Renal cortex interstitium (tissue), 15 donors: ENCODE data around the gene APEX2. TPM values are rescaled to one million over a fixed set of nuclear protein-coding genes. Genes with fewer than 3 reads are reported as not detected.
A peak's percentile ranks its signal among the peaks of the same experiment; 100 is the strongest.
"Not testable (repeated sequence)": the region's sequence is repeated elsewhere in the genome, so short reads cannot be mapped to it uniquely, and the experiment has no call there.

Experiments used
- DNase-seq, 11 donors: peaks; one replicate each; pipeline ENCODE4 v3.0.0-alpha.2; 2013; ENCODE audit warnings: low read depth in 9 of 11, low spot score in 4 of 11; ENCODE audit errors: extremely low read depth in 1 of 11
- long read RNA-seq, 16 experiments: transcript quantifications; one replicate each; lab custom pipeline, GENCODE V29; 2026
- polyA plus RNA-seq, 3 donors: library from polyadenylated mRNA; unstranded; fragments of 120-200 nt; gene quantifications; one replicate each; pipeline ENCODE4 v1.2.1, GENCODE V29; 2013; ENCODE audit not compliant: insufficient read length in 3 of 3

The APEX2 gene
- 10 to 100 TPM; 14.1 to 18.6 (median 15.1) TPM for polyA plus RNA-seq
- long read RNA-seq, donor 1, transcript APEX2-201 (6 exons, 3,245 nt): major isoform, 8 of 14 reads
- long read RNA-seq, donor 1, partial matches to known transcripts: 6 of 14 reads
- long read RNA-seq, donor 1, other reads (novel, unspliced or antisense): 0 of 14 reads
- long read RNA-seq, donor 2, partial matches to known transcripts: 0 of 2 reads
- long read RNA-seq, donor 2, other reads (novel, unspliced or antisense): 0 of 2 reads
- long read RNA-seq, donor 3, transcript APEX2-201 (6 exons, 3,245 nt): major isoform, 9 of 14 reads
- long read RNA-seq, donor 3, partial matches to known transcripts: 5 of 14 reads
- long read RNA-seq, donor 3, other reads (novel, unspliced or antisense): 0 of 14 reads
- long read RNA-seq, donor 4, transcript APEX2-201 (6 exons, 3,245 nt): major isoform, 5 of 5 reads
- long read RNA-seq, donor 4, partial matches to known transcripts: 0 of 5 reads
- long read RNA-seq, donor 4, other reads (novel, unspliced or antisense): 0 of 5 reads
- long read RNA-seq, donor 5, transcript APEX2-201 (6 exons, 3,245 nt): major isoform, 11 of 33 reads
- long read RNA-seq, donor 5, partial matches to known transcripts: 22 of 33 reads
- long read RNA-seq, donor 5, other reads (novel, unspliced or antisense): 0 of 33 reads
- long read RNA-seq, donor 6, partial matches to known transcripts: 7 of 8 reads
- long read RNA-seq, donor 6, other reads (novel, unspliced or antisense): 0 of 8 reads
- long read RNA-seq, donor 7, transcript APEX2-201 (6 exons, 3,245 nt): major isoform, 7 of 14 reads
- long read RNA-seq, donor 7, partial matches to known transcripts: 7 of 14 reads
- long read RNA-seq, donor 7, other reads (novel, unspliced or antisense): 0 of 14 reads
- long read RNA-seq, donor 8, transcript APEX2-201 (6 exons, 3,245 nt): major isoform, 14 of 14 reads
- long read RNA-seq, donor 8, partial matches to known transcripts: 0 of 14 reads
- long read RNA-seq, donor 8, other reads (novel, unspliced or antisense): 0 of 14 reads
- long read RNA-seq, donor 9, transcript APEX2-201 (6 exons, 3,245 nt): major isoform, 7 of 8 reads
- long read RNA-seq, donor 9, partial matches to known transcripts: 0 of 8 reads
- long read RNA-seq, donor 9, other reads (novel, unspliced or antisense): 0 of 8 reads
- long read RNA-seq, donor 10, transcript APEX2-201 (6 exons, 3,245 nt): major isoform, 6 of 6 reads
- long read RNA-seq, donor 10, partial matches to known transcripts: 0 of 6 reads
- long read RNA-seq, donor 10, other reads (novel, unspliced or antisense): 0 of 6 reads
- long read RNA-seq, donor 11, transcript APEX2-201 (6 exons, 3,245 nt): major isoform, 9 of 9 reads
- long read RNA-seq, donor 11, partial matches to known transcripts: 0 of 9 reads
- long read RNA-seq, donor 11, other reads (novel, unspliced or antisense): 0 of 9 reads
- long read RNA-seq, donor 12, partial matches to known transcripts: 0 of 2 reads
- long read RNA-seq, donor 12, other reads (novel, unspliced or antisense): 0 of 2 reads
- long read RNA-seq, donor 13, transcript APEX2-201 (6 exons, 3,245 nt): major isoform, 10 of 11 reads
- long read RNA-seq, donor 13, partial matches to known transcripts: 0 of 11 reads
- long read RNA-seq, donor 13, other reads (novel, unspliced or antisense): 0 of 11 reads
- long read RNA-seq, donor 14, partial matches to known transcripts: 12 of 16 reads
- long read RNA-seq, donor 14, other reads (novel, unspliced or antisense): 0 of 16 reads
- long read RNA-seq, donor 15, partial matches to known transcripts: 0 of 3 reads
- long read RNA-seq, donor 15, other reads (novel, unspliced or antisense): 0 of 3 reads
- long read RNA-seq, donor 16, transcript APEX2-201 (6 exons, 3,245 nt): major isoform, 19 of 19 reads
- long read RNA-seq, donor 16, partial matches to known transcripts: 0 of 19 reads
- long read RNA-seq, donor 16, other reads (novel, unspliced or antisense): 0 of 19 reads

GRCh38 chrX:54999717-55000598 is at the start of gene APEX2:
Gene APEX2, plus strand, starts transcription at chrX:55000363. Its CDS starts 60 bp downstream, at chrX:55000423.
- DNase-seq: peak; percentile 69 to 87 (median 78)

DNA sequence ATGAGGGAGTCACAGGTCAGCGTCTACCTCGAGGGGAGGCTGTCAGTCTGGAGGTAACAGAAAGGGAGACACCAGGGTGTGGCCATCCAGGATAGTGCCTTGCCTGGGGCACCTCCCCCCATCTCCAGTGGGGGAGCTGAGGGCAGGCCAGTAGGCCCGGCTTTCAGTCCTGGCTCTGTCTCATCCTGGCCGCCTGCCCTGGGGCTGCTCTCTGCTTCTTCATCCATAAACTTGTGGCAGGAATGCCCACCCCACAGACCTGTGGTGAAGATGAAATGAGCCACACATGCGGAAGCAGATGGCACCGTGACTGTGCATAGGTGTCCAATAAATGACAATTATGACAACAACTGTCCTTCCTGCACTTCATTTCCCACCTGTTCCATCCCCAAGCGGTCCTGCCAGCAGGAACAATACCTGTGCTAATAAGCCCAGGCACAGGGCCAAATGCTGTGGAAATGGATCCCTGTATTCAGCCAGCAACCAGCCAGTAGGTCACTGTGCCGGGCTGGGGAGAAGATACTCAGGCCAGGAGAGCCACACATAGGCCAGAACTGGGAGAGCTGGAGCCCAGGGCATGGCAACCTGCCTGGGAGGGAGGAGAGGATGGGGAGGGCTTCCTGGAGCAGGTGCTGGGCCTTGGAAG is 49.3 kb upstream of the APEX2 start:
- DNase-seq: no peak

- DNase-seq: no peak
Measured at GRCh38 chrX:54961750-54962149, 38.4 kb upstream of the APEX2 start.

GRCh38 chrX:54964766-54965497 is 35.2 kb upstream of the APEX2 start:
- no peak for DNase-seq

DNA sequence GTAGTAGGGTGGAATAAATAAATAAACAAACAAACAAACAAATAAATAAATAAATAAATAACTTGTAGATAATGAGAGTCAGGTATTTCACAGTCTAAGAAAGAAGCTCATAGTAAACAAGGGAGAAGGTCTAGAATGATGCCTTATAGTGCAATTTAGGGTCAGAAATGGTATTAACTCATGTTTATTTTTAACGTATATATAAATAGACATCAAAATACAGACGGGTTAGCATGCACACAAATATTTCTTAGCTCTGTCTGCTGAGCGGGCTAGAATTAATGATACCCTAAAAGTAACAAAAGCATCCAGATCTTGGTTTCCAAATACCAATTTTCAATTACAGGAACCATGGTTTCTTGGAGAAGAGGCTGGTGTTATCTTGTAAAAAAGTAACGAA is 22.8 kb upstream of the APEX2 start:
- no peak for DNase-seq

GRCh38 chrX:54978448-54978847 is 21.7 kb upstream of the APEX2 start:
- DNase-seq: no peak

DNA sequence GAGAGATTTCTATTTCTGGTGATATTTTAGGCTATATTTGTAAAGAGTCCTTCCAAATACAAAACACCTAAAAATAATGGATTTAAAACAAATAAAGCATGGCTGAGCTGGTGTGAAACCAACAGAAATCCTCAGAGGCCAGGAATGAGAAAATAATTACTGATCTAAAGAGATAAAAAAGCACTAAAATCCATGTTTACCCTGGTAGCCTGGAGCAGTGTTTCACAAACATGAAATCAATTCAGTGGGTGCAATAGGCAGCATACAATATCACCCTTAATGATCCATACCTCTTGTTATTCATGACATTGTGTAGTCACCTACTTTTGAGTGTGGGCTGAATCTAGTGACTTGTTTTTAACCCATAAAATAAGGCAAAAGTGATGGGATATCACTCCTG is 20.7 kb upstream of the APEX2 start:
- DNase-seq: no peak

DNA sequence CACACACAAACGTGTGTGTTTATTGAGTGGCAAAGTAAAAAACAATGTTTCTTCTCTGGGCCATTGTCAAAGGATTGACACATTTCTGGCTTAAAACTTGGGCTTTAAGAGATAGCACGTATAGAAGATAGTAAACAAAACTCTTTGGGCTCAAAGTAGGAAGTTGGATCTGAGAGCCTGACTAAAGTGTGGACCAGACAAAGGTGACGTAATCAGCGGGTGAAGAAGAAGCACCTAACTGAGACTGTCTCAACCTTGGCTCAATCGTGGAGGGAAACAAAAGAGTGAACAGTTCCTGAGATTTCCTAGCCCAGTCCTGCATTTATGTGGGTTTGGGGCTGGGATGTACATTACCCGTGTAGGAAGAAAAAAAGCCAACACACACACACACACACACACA is 19.8 kb upstream of the APEX2 start:
- DNase-seq: no peak

DNA sequence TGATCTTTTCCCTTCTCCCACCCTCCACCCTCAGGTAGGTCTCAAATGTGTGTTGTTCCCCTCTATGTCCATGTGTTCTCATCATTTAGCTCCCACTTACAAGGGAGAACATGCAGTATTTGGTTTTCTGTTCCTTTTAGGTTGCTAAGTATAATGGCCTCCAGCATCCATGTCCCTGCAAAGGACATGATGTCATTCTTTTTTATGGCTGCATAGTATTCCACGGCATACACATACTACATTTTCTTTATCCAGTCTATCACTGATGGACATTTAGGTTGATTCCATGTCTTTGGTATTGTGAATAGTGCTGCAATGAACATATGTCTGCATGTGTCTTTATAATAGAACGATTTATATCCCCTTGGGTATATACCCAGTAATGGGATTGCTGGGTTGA is 16.9 kb upstream of the APEX2 start:
- DNase-seq: not testable (repeated sequence)

DNA sequence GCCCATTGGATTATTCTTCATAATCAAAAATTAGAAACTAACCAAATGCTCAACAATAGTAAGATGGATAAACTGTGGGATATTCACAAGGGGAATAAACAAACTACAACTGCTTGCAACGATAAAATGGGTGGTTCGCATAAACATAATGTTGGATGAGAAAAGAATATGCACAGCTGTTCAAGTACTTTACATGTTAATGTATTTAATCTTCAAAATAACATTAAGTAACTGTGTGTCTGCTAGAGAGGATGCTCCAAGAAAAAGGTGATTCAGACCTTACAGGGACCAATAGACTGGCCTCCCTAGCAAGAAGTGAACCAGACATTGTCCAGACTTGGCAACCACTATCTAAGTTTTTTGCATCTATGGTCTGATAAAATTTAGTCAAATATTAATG is 8.5 kb upstream of the APEX2 start:
- DNase-seq: no peak

DNA sequence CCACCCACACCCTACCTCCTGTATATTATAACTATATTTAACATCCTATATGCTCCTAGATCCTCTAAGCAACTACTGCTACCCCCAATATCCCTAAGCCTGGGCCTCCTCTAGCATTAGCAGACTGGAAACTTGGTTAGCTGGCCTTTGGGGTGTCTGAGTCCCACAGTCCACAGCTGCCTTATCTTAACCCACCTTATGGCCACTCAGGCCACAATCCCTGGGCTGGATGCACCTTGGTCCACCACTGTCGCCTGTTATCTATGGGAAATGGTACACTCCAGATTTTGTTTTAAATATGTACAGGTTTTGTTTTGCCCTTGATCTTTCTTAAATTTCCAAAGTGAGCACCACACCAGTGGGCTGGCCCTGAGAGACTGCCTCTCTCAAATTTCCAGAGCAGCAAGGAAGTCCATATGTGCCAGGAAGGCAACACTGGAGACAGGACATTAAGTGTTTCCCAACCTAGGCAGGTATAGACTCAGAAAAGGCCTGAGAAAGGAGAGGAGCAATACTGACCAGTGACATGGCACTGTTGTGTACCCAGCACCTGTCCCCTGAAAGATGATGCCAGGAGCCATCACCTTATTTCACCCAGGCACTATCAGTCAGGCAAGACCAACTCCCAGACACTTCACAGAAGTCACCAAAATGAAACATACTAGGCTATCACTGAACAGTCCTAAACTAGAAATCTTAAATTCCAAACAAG is 7.1 kb upstream of the APEX2 start:
- no peak for DNase-seq

- DNase-seq: no peak
Measured at GRCh38 chrX:54994099-54994498, 6.1 kb upstream of the APEX2 start, which contains the start of gene PFKFB1. Gene PFKFB1, minus strand, starts transcription at chrX:54994188. Its CDS starts 181 bp downstream, at chrX:54994007.

DNA sequence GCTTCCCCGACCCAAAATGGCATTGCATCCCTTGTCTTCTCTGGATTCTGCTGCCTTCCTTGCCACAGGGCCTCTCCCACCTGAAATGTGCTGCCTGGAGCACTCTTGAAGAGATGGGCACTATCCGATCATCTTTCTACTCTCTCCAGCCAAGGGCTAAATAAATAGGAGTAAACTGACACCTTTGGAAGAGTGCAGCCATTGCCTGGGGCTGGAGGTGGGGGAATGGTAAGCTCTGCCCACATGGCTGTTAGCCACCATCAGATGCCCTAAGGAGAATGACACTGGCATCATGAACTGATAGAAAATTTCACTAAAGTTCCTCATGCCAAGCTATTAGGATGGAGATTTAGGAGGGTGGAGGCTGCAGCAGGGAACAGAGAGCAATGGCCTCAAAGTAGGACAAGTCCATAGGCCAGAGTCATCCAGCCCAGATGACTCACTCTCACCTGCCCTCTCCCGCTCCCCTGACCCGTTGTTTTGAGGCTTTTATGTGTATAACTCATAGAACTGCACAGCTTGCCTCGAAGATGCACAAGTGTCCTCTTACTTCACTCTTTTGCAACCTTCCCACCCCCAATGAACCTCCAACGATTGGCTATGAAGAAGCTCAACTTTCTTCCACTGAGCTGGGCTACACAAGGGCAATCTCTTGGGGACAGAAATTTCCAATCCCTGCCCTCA is 5.4 kb upstream of the APEX2 start:
- DNase-seq: no peak

GRCh38 chrX:54995621-54996020 is 4.5 kb upstream of the APEX2 start:
- DNase-seq: no peak

DNA sequence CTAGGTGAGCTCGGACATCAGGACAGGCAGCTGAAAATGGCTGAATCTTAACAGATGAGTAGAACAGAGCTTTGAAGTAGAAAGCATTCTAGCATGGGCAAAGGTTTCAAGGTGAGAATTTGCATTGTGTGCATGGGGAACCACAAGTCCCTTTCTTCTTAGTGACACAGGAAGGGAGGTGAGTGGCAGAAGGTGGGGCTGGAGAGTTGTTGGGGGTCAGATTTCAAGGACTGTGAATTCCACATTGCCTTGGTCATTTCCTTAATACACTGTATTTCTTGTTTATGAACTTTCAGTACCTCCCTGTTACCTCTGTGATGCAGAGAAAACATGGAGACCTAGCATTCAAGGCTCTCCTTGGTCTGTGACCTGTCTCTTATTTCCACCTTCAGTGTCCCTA is 4.1 kb downstream of the APEX2 start:
- DNase-seq: no peak
